Measurements from ENCODE around the gene FBXW11.

DNA sequence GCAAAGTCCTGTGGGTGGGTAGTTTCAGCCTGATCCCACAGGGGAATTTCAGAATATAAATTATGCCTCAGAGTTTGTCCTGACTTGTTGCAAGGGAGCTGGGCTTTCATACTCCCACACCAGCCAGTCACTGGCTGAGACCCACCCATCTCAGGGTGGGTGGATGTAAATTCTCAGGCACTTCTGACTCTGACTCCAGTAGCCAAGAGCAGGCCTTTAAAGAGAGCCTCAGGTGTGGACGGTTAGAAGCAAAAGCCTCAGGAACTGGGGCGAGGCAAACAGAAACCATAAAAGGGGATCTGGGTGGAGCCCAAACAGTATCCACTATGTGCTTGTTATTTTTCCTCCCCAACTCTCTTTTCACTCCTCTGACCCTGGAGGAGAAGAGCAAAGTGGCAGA is 28.6 kb upstream of the FBXW11 start:
- TF ChIP-seq, protein P1, sequence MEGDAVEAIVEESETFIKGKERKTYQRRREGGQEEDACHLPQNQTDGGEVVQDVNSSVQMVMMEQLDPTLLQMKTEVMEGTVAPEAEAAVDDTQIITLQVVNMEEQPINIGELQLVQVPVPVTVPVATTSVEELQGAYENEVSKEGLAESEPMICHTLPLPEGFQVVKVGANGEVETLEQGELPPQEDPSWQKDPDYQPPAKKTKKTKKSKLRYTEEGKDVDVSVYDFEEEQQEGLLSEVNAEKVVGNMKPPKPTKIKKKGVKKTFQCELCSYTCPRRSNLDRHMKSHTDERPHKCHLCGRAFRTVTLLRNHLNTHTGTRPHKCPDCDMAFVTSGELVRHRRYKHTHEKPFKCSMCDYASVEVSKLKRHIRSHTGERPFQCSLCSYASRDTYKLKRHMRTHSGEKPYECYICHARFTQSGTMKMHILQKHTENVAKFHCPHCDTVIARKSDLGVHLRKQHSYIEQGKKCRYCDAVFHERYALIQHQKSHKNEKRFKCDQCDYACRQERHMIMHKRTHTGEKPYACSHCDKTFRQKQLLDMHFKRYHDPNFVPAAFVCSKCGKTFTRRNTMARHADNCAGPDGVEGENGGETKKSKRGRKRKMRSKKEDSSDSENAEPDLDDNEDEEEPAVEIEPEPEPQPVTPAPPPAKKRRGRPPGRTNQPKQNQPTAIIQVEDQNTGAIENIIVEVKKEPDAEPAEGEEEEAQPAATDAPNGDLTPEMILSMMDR (IDR thresholded peaks at IDR 0.05) = no peak
- TF ChIP-seq POLR2AphosphoS5 (IDR thresholded peaks at IDR 0.05) (no peak), POLR2A (IDR thresholded peaks at IDR 0.05) (no peak)
